Upper lobe of left lung (tissue), 6 donors: ENCODE data around the gene MYADML2. TPM values are rescaled to one million over a fixed set of nuclear protein-coding genes. Genes with fewer than 3 reads are reported as not detected.

Experiments used
- ATAC-seq, 2 donors: fragments of 200-7000 bp; cut with Tn5 transposase; one replicate each; pipeline ENCODE4 v1.9.1; 2022; ENCODE audit warnings: mild to moderate bottlenecking in 2 of 2, moderate library complexity in 2 of 2; ENCODE audit not compliant: low FRiP score in 2 of 2
- DNase-seq, 2 donors: peaks; one replicate each; pipeline ENCODE4 v3.0.0-alpha.2; 2019 to 2020
- H3K27ac ChIP-seq, 4 donors: fragments of 200-600 bp; sonication (generic); one replicate each; pipeline ENCODE4 v1.5.1; 2016 to 2019
- H3K27me3 ChIP-seq, 4 donors: fragments of 200-600 bp; sonication (generic); one replicate each; pipeline ENCODE4 v1.5.1; 2017 to 2019
- H3K36me3 ChIP-seq, 4 donors: fragments of 200-600 bp; sonication (generic); one replicate each; pipeline ENCODE4 v1.5.1; 2016 to 2019
- H3K4me1 ChIP-seq, 4 donors: fragments of 200-600 bp; sonication (generic); one replicate each; pipeline ENCODE4 v1.5.1; 2018 to 2019
- H3K4me3 ChIP-seq, 4 donors: fragments of 200-600 bp; sonication (generic); one replicate each; pipeline ENCODE4 v1.5.1; 2017 to 2019; ENCODE audit warnings: mild to moderate bottlenecking in 2 of 4, moderate library complexity in 1 of 4
- H3K9me3 ChIP-seq, 4 donors: fragments of 200-600 bp; sonication (generic); one replicate each; pipeline ENCODE4 v1.5.1; 2018 to 2019
- CTCF ChIP-seq, 6 experiments: fragments of 450-650 bp in 4 of 6; fragments of 200-600 bp in 2 of 6; sonication (generic) in 2 of 6; IDR thresholded peaks; one replicate each; pipeline ENCODE4 v1.5.1; 2016 to 2019; ENCODE audit warnings: antibody characterized with exemption in 6 of 6
- EP300 ChIP-seq, 4 donors: sonication (generic); formaldehyde crosslinking; IDR thresholded peaks; one replicate each; pipeline ENCODE4 v1.5.1; 2017; ENCODE audit warnings: antibody characterized with exemption in 4 of 4, control low read depth in 2 of 4
- POLR2A ChIP-seq, 4 donors: fragments of 450-650 bp; IDR thresholded peaks; one replicate each; pipeline ENCODE4 v1.5.1; 2016 to 2017; ENCODE audit warnings: antibody characterized with exemption in 4 of 4, mild to moderate bottlenecking in 2 of 4
- POLR2AphosphoS5 ChIP-seq, 2 donors: sonication (generic); formaldehyde crosslinking; IDR thresholded peaks; one replicate each; pipeline ENCODE4 v1.5.1; 2017; ENCODE audit warnings: antibody characterized with exemption in 2 of 2
- WGBS, 2 donors: methylation state at CpG; one replicate each; pipeline ENCODE4 v1.1.5; 2017 to 2018; 5-methylcytosine and 5-hydroxymethylcytosine counted together
- total RNA-seq, 6 donors: library from RNA; depleted of rRNA in 4 of 6; stranded (reverse); fragments of >200 nt in 4 of 6; gene quantifications; one replicate each; pipeline versions ENCODE4 v1.1.0 to v1.2.1, GENCODE V29; 2016 to 2021
- donor health status: DM: no; HTN: no; CAD: no; lungs with moderate emphysema.
- donor health status: DM: no; HTN: yes; CAD: no; lungs with severe emphysema.

Gene MYADML2
- total RNA-seq, 6 donors from 2014 or later: not detected

DNA sequence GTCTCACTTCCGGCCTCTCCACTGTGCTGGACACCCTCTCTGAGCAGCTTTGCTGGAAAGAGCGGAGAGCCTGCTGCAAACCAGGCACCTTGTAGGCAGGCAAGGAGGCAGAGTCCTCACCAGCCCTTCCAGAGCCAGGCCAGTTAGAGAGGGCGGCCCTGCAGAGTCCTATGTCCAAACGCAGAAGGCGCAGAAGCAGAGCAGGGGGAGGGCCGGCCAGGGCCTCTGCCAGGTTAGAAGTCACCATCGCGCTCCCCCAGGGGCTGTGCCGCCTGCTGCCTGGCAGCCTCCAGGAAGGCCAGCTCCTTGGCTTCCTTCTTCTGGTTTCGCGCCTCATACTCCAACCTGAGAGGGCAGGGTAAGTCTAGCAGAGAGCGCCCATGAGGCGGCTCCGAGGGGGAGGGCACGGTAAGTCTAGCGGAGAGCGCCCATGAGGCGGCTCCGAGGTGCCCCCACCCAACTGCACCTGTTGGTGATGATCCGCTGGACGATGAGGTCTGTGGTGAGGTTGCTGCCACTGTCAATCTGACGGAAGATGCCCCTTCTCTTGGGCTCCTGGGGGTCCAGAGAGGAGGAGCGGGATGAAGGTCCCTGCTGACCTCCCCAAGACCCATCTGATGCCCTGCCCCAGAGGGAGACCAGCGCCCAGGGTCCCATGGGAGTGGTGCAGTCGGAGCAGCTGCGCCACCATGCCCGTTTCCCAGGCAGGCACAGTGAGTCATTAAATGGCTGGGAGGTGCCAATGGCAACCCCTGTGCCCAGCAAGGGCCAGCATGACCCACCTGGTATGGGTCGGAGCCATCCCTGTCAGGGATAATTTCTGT lies 42.2 kb downstream of the MYADML2 start:
- Histone ChIP-seq H3K4me3 (no peak overlapping the region), H3K9me3 (no peaks in the 10 kb centered on the region), H3K4me1 (peaks cover 12 to 25% (median 17%) of the 10 kb centered on the region in 4 donors), H3K36me3 (peaks cover 0 to 58% (median 44%) of the 10 kb centered on the region in 4 donors), H3K27ac (no peak overlapping the region), H3K27me3 (no peaks in the 10 kb centered on the region)
- TF ChIP-seq EP300 (IDR thresholded peaks at IDR 0.05): no peak
- TF ChIP-seq CTCF (IDR thresholded peaks at IDR 0.05): no peak
- no peak for TF ChIP-seq POLR2AphosphoS5 (IDR thresholded peaks at IDR 0.05)
- no peak for TF ChIP-seq POLR2A (IDR thresholded peaks at IDR 0.05)
- ATAC-seq (no peak), DNase-seq (peak in 1 of 2 donors; percentile 74)
- 94 to 100% methylated on average over 4 to 26 of the region's 28 CpGs for WGBS, 2 donors

GRCh38 chr17:81903896-81904599 lies 43.0 kb downstream of the MYADML2 start:
- Histone ChIP-seq H3K9me3 (no peaks in the 10 kb centered on the region), H3K27ac (no peak overlapping the region), H3K27me3 (no peaks in the 10 kb centered on the region), H3K4me1 (peaks cover 12 to 22% (median 14%) of the 10 kb centered on the region in 4 donors), H3K4me3 (no peak overlapping the region), H3K36me3 (peaks cover 0 to 65% (median 49%) of the 10 kb centered on the region in 4 donors)
- WGBS, 2 donors: 95 to 97% methylated on average over 19 to 20 of the region's 24 CpGs
- TF ChIP-seq POLR2AphosphoS5 (IDR thresholded peaks at IDR 0.05): no peak
- no peak for TF ChIP-seq POLR2A (IDR thresholded peaks at IDR 0.05)
- DNase-seq: peak in 1 of 2 donors; percentile 69
- ATAC-seq: no peak

GRCh38 chr17:81903415-81903831 lies 43.6 kb downstream of the MYADML2 start:
- ATAC-seq (no peak), DNase-seq (peak in 1 of 2 donors; percentile 64)
- peaks cover 12 to 22% (median 14%) of the 10 kb centered on the region in 4 donors for H3K4me1 ChIP-seq
- H3K9me3 ChIP-seq: no peaks in the 10 kb centered on the region
- no peak overlapping the region for H3K27ac ChIP-seq
- no peak for TF ChIP-seq EP300 (IDR thresholded peaks at IDR 0.05)
- no peak for TF ChIP-seq CTCF (IDR thresholded peaks at IDR 0.05)
- TF ChIP-seq POLR2A (IDR thresholded peaks at IDR 0.05): no peak
- TF ChIP-seq POLR2AphosphoS5 (IDR thresholded peaks at IDR 0.05): no peak
- WGBS, 2 donors: 95% methylated on average over 6 of the region's 10 CpGs; no CpG with 5 or more reads in 1 of the 2 donors
- H3K27me3 ChIP-seq: no peaks in the 10 kb centered on the region
- H3K36me3 ChIP-seq: peaks cover 2 to 72% (median 53%) of the 10 kb centered on the region in 4 donors
- no peak overlapping the region for H3K4me3 ChIP-seq

DNA sequence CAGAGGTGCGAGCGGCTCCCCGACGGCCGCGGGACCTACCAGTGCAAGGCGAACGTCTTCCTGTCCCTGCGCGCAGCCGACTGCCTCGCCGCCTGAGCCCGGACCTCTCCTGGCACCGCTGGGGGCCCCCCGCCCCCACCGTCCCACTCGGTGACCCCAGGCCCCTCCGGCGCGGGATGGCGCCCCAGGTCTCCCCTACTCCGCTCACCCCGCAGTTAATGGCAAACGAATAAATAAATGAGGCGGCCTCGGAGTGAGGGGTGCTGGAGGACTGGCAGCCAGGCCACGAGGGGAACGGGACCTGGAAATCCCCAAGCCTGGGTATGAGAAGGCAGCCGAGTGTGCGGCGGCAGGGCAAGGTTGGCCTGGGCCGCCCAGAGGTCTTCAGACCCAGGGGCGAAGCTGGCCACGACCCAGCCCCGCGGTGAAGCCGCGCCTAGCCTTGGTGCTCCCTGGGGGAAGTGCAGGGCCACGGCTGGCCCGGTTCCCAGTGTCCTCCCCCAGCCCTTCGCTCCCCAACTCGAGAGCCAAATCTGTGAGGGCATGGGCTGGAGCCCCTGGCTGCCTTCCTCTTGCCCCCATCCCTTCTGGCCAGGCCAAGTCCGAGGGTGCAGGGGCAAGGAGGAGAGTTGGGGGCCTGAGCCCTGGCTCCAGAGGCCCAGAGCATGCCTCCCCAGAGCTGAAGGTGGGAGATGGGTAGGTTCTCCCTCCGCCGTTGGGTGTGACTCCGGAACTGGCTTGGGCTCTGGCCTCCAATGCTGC lies 44.2 kb downstream of the MYADML2 start:
- DNase-seq (peak in 1 of 2 donors; percentile 84), ATAC-seq (peak in 1 of 2 donors; percentile 1)
- Histone ChIP-seq H3K4me1 (peaks cover 12 to 22% (median 14%) of the 10 kb centered on the region in 4 donors), H3K27ac (no peak overlapping the region), H3K9me3 (no peaks in the 10 kb centered on the region), H3K27me3 (no peaks in the 10 kb centered on the region), H3K4me3 (peak overlapping the region in 3 of 4 donors; percentile 38 to 46 (median 42)), H3K36me3 (peaks cover 6 to 73% (median 55%) of the 10 kb centered on the region in 4 donors)
- WGBS, 2 donors: 40 to 45% methylated on average over 15 to 36 of the region's 47 CpGs
- TF ChIP-seq POLR2A (IDR thresholded peaks at IDR 0.05) (no peak), CTCF (IDR thresholded peaks at IDR 0.05) (no peak), POLR2AphosphoS5 (IDR thresholded peaks at IDR 0.05) (no peak), EP300 (IDR thresholded peaks at IDR 0.05) (no peak)
